Kidney (tissue), 14 donors: ENCODE results near the gene RSBN1. TPM values are rescaled to one million over a fixed set of nuclear protein-coding genes. Genes with fewer than 3 reads are reported as not detected.
"Not testable (repeated sequence)": the region's sequence is repeated elsewhere in the genome, so short reads cannot be mapped to it uniquely, and the experiment has no call there.

Experiments used
- DNase-seq, 5 donors: peaks; one replicate each; pipeline ENCODE4 v3.0.0-alpha.2; 2013 to 2020
- FAIRE-seq: peaks from 2 replicates; lab custom pipeline; 2012; peaks lifted over from hg19 to GRCh38; lab: Jason Lieb, UNC
- H3K27ac ChIP-seq, 2 donors: one replicate each; pipeline ENCODE4 v1.7.0; 2013; ENCODE audit warnings: low read depth in 2 of 2, low read length in 2 of 2, inconsistent platforms in 1 of 2
- H3K27me3 ChIP-seq: one replicate; pipeline ENCODE4 v1.7.1; 2013; ENCODE audit warnings: low read length, inconsistent platforms; ENCODE audit not compliant: control insufficient read depth, insufficient read depth
- H3K36me3 ChIP-seq, 3 donors: one replicate each; pipeline versions ENCODE4 v1.7.0 to v1.7.1; 2013; ENCODE audit warnings: low read length in 3 of 3, control low read depth in 1 of 3, inconsistent platforms in 1 of 3; ENCODE audit not compliant: insufficient read depth in 3 of 3, control insufficient read depth in 2 of 3
- H3K4me1 ChIP-seq, 3 donors: one replicate each; pipeline versions ENCODE4 v1.7.0 to v1.7.1; 2013; ENCODE audit warnings: low read length in 3 of 3, inconsistent platforms in 1 of 3, low read depth in 1 of 3; ENCODE audit not compliant: control insufficient read depth in 2 of 3, insufficient read depth in 2 of 3
- H3K4me3 ChIP-seq, 3 donors: one replicate each; pipeline versions ENCODE4 v1.7.0 to v1.8.1; 2013; ENCODE audit warnings: low read length in 3 of 3, control low read depth in 1 of 3, inconsistent platforms in 1 of 3
- H3K9ac ChIP-seq, 3 donors: one replicate each; pipeline versions ENCODE4 v1.7.0 to v1.7.1; 2013; ENCODE audit warnings: low read length in 3 of 3, control low read depth in 1 of 3, inconsistent platforms in 1 of 3
- H3K9me3 ChIP-seq, 3 donors: one replicate each; pipeline versions ENCODE4 v1.7.0 to v1.7.1; 2013; ENCODE audit warnings: low read length in 3 of 3, control low read depth in 1 of 3, inconsistent platforms in 1 of 3; ENCODE audit not compliant: control insufficient read depth in 2 of 3, insufficient read depth in 1 of 3
- CTCF ChIP-seq: IDR thresholded peaks from 3 replicates; pipeline ENCODE4 v1.5.1; 2012; ENCODE audit warnings: mild to moderate bottlenecking, moderate library complexity, borderline replicate concordance; ENCODE audit not compliant: insufficient read depth; ENCODE audit errors: extremely low read depth
- intact Hi-C: fragments of 100-400 bp; cut with DNase I; formaldehyde crosslinking; loops from one replicate; pipeline ENCODE4 v1.11.1; 2022
- polyA plus RNA-seq: library from polyadenylated mRNA; stranded (reverse); fragments of 350-450 nt; fragmentation: Illumina TruSeq; extraction: RNeasy Lipid Tissue Mini Kit (QIAGEN cat#74804); gene quantifications from one replicate; pipeline ENCODE4 v1.2.3, GENCODE V29; 2014; ENCODE audit warnings: low read depth, low replicate concordance; ENCODE audit not compliant: insufficient read depth
- total RNA-seq: library from RNA; stranded (reverse); fragmentation: NEBNext Ultra II Directional; extraction: Animal tissue kit (Norgen Biotek cat#: 25700); gene quantifications from one replicate; pipeline ENCODE4 v1.2.1, GENCODE V29; 2021
- donor health status: control.
- donor health status: control.
- donor health status: control.
- donor health status: control.
- donor health status: control.
- donor health status: DM: yes; HTN: yes; CAD: no.
- donor health status: Normal renal cell carcinoma (clear cell type).

RSBN1 gene
- total and polyA plus RNA-seq, 2 donors from 2014 or later: 4.0 to 22.0 TPM

DNA sequence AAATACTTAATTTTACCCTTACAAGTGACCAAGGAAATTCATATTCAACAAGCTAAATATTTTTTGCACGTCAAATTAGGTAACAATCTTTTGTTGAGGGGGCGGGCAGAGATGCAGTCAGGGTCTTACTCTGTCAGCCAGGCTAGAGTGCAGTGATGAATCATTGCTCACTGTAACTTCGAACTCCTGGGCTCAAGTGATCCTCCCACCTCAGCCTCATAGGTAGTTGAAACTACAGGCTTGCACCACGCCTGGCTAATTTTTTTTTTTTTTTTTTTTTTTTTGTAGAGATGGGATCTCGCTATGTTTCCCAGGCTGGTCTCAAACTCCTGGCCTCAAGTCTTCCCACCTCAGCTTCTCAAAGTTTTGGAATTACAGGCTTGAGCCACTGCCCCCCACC is 79.5 kb downstream of the RSBN1 start:
- Histone ChIP-seq H3K36me3 (peaks cover 0 to 6% (median 2%) of the 10 kb centered on the region in 3 donors), H3K27me3 (no peaks in the 10 kb centered on the region), H3K4me1 (no peaks in the 10 kb centered on the region), H3K9me3 (no peaks in the 10 kb centered on the region), H3K27ac (no peak overlapping the region), H3K4me3 (no peak overlapping the region), H3K9ac (no peak overlapping the region)
- no peak for FAIRE-seq
- intact Hi-C loops: no loop called here
- DNase-seq: no peak
- no peak for TF ChIP-seq CTCF

GRCh38 chr1:113721010-113721409 is 91.3 kb downstream of the RSBN1 start:
- intact Hi-C loops: no loop called here
- Histone ChIP-seq H3K4me3 (no peak overlapping the region), H3K9me3 (no peaks in the 10 kb centered on the region), H3K36me3 (peaks cover 0 to 2% (median 0%) of the 10 kb centered on the region in 3 donors), H3K27me3 (no peaks in the 10 kb centered on the region), H3K4me1 (no peaks in the 10 kb centered on the region), H3K27ac (no peak overlapping the region), H3K9ac (no peak overlapping the region)
- DNase-seq (no peak), FAIRE-seq (no peak)
- TF ChIP-seq CTCF: no peak

DNA sequence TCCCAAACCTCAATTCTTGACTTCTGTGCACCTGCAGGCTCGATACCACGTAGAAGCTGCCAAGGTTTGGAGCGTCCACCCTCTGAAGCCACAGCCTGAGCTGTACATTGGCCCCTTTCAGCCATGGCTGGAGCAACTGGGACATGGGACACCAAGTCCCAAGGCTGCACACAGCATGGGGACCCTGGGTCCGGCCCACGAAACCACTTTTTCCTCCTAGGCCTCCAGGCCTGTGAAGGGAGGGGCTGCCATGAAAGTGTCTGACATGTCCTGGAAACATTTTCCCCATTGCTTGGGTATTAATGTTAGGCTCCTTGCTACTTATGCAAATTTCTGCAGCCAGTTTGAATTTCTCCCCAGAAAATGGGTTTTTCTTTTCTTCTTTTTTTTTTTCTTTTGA is 93.7 kb downstream of the RSBN1 start:
- H3K4me1 ChIP-seq, H3K27ac ChIP-seq, H3K36me3 ChIP-seq, H3K4me3 ChIP-seq, H3K27me3 ChIP-seq, intact Hi-C loops, DNase-seq, FAIRE-seq, H3K9ac ChIP-seq, H3K9me3 ChIP-seq: not testable (repeated sequence)

DNA sequence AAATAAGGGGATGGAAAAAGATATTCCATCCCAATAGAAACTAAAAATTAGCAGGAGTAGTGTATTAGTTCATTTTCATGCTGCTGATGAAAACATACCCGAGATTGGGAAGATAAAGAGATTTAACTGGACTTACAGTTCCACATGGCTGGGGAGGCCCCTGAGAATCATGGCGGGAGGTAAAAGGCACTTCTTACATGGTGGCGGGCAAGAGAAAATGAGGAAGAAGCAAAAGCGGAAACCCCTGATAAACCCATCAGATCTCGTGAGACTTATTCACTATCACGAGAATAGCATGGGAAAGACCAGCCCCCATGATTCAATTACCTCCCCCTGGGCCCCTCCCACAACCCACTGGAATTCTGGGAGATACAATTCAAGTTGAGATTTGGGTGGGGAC is 94.8 kb downstream of the RSBN1 start:
- H3K27ac ChIP-seq, H3K36me3 ChIP-seq, H3K4me3 ChIP-seq, DNase-seq, H3K4me1 ChIP-seq, H3K27me3 ChIP-seq, H3K9me3 ChIP-seq, intact Hi-C loops, H3K9ac ChIP-seq, FAIRE-seq: not testable (repeated sequence)
